ENCODE results near the gene PEMT. TPM values are rescaled to one million over a fixed set of nuclear protein-coding genes. Genes with fewer than 3 reads are reported as not detected.
A peak's percentile ranks its signal among the peaks of the same experiment; 100 is the strongest.

Gene PEMT
- total RNA-seq, 1 experiment from 2014 or later, result 178 TPM

DNA sequence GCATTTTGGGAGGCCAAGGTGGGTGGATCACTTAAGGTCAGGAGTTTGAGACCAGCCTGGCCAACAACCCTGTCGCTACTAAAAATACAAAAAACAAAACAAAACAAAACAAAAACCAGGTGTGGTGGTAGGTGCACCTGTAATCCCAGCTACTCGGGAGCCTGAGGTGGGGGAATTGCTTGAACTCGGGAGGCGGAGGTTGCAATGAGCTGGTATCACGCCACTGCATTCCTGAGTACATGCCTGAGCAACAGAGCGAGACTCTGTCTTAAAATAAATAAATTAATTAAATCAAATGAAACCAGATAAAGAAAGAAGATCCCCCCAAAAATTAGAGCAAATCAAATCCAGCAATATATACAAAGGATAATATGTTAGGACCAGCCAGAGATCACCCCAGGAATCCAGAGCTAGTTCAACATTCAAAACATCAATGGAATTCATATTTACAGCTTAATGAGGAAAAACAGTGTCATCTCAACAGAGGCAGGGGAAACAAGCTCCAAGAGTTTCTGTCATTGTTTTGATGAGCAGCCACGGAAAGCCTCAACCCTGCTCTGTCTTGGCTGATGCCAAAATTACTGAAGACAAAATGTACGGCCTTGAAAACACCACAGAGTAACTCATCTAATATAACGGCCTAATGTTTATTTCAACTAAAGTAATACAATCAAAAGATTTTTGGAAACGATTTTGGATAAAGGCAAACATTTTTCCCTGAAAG is 3.7 kb downstream of the PEMT start:
- ChIA-PET POLR2A (ENCODE audit: unreplicated experiment) (no interaction called here), CTCF (no interaction called here)
- Histone ChIP-seq H3K4me3 (ENCODE audit: low read length) (no peak overlapping the region), H3K27ac (ENCODE audit: low read length) (no peak overlapping the region), H3K9ac (ENCODE audit: low read length) (no peak overlapping the region), H3K36me3 (ENCODE audit: low read depth, low read length) (no peaks in the 10 kb centered on the region), H3K4me1 (ENCODE audit: insufficient read depth, low read length) (peaks cover 13% of the 10 kb centered on the region), H3K9me2 (replicated peaks; ENCODE audit: low read length) (no peaks in the 10 kb centered on the region), H3K9me3 (ENCODE audit: low read length) (no peaks in the 10 kb centered on the region), H3K27me3 (ENCODE audit: low read length) (no peaks in the 10 kb centered on the region), H2AFZ (ENCODE audit: low read length) (no peak overlapping the region), H3K4me2 (ENCODE audit: low read length) (no peak overlapping the region), H3K79me2 (ENCODE audit: low read length) (peaks cover 53% of the 10 kb centered on the region), H4K20me1 (ENCODE audit: low read length) (no peaks in the 10 kb centered on the region), H3F3A (ENCODE audit: low read length, unreplicated experiment) (no peaks in the 10 kb centered on the region)
- TF ChIP-seq EZH2 (IDR thresholded peaks at IDR 0.05; ENCODE audit: low read length, unreplicated experiment) (no peak), EZH2phosphoT487 (IDR thresholded peaks at IDR 0.05; ENCODE audit: borderline replicate concordance, low read length) (no peak)
- TF ChIP-seq, protein P1, sequence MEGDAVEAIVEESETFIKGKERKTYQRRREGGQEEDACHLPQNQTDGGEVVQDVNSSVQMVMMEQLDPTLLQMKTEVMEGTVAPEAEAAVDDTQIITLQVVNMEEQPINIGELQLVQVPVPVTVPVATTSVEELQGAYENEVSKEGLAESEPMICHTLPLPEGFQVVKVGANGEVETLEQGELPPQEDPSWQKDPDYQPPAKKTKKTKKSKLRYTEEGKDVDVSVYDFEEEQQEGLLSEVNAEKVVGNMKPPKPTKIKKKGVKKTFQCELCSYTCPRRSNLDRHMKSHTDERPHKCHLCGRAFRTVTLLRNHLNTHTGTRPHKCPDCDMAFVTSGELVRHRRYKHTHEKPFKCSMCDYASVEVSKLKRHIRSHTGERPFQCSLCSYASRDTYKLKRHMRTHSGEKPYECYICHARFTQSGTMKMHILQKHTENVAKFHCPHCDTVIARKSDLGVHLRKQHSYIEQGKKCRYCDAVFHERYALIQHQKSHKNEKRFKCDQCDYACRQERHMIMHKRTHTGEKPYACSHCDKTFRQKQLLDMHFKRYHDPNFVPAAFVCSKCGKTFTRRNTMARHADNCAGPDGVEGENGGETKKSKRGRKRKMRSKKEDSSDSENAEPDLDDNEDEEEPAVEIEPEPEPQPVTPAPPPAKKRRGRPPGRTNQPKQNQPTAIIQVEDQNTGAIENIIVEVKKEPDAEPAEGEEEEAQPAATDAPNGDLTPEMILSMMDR (conservative IDR thresholded peaks at IDR 0.05; ENCODE audit: low read depth, low read length), result no peak
- no peak for DNase-seq
- intact Hi-C loops (cut with micrococcal nuclease), result no loop called here
- no peak for ATAC-seq
- no TSS peak for BruUV-seq (replicated peaks)

DNA sequence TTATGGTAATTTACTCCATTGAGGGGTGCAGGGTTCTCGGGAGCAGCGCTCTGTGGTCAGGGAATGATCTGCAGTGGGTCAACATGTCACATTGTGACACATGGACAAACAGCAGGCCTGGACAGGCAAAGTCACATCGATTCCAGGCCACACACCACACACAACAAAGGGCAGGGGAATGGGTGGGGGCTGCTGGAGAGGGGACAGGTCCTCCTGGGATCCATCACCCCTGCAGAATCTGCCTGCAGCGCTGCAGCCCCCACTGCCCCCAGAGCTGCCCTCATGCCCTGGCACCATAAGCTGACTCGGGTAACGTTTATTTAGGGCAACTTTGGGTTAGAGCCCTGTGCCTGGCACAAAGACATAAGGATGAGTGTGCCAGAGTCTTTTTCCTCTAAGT is 9.1 kb downstream of the PEMT start:
- POLR2A ChIA-PET (ENCODE audit: unreplicated experiment), result interaction anchor here (0.5 kb wide), 1 partner anchor 86 kb away, joined by 3 read pairs; no protein-coding TSS in a partner anchor
- H3F3A ChIP-seq (ENCODE audit: low read length, unreplicated experiment), result no peaks in the 10 kb centered on the region
- H3K4me1 ChIP-seq (ENCODE audit: insufficient read depth, low read length), result peaks cover 30% of the 10 kb centered on the region
- no peaks in the 10 kb centered on the region for H4K20me1 ChIP-seq (ENCODE audit: low read length)
- H3K79me2 ChIP-seq (ENCODE audit: low read length), result peaks cover 23% of the 10 kb centered on the region
- intact Hi-C loops (cut with micrococcal nuclease), result no loop called here
- no TSS peak for BruUV-seq (replicated peaks)
- no peak overlapping the region for H3K4me2 ChIP-seq (ENCODE audit: low read length)
- DNase-seq (no peak), ATAC-seq (no peak)
- H3K27me3 ChIP-seq (ENCODE audit: low read length), result no peaks in the 10 kb centered on the region
- H3K9me2 ChIP-seq (replicated peaks; ENCODE audit: low read length), result no peaks in the 10 kb centered on the region
- H3K9me3 ChIP-seq (ENCODE audit: low read length), result no peaks in the 10 kb centered on the region
- no peak overlapping the region for H3K27ac ChIP-seq (ENCODE audit: low read length)
- no peak overlapping the region for H3K9ac ChIP-seq (ENCODE audit: low read length)
- H2AFZ ChIP-seq (ENCODE audit: low read length), result no peak overlapping the region
- TF ChIP-seq EZH2 (IDR thresholded peaks at IDR 0.05; ENCODE audit: low read length, unreplicated experiment) (no peak), EZH2phosphoT487 (IDR thresholded peaks at IDR 0.05; ENCODE audit: borderline replicate concordance, low read length) (no peak)
- TF ChIP-seq, protein P1 (conservative IDR thresholded peaks at IDR 0.05; ENCODE audit: low read depth, low read length), result no peak
- CTCF ChIA-PET, result no interaction called here
- no peaks in the 10 kb centered on the region for H3K36me3 ChIP-seq (ENCODE audit: low read depth, low read length)
- H3K4me3 ChIP-seq (ENCODE audit: low read length), result no peak overlapping the region

DNA sequence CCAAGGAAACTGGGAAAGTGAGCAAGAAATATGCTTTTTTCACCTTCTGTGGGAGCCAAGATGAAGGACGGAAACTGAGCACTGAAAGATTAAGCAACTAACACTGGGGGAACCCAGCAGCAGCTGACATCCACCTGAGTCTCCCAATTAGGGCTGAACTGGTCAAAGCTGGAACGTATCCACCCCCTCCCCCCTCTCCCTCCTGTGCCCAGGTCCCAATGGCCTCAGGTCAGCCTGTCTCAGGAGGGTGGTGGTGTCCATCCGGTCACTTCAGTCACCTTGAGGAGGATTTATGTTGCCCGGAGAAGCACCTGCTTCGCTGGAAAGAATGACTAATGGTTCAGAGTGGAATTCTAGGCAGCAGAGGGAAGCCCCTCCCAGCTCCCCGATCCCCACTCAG is 10.0 kb downstream of the PEMT start:
- H3K4me1 ChIP-seq (ENCODE audit: insufficient read depth, low read length), result peaks cover 30% of the 10 kb centered on the region
- H3K4me2 ChIP-seq (ENCODE audit: low read length), result peak overlapping the region; percentile 72
- no peak for ATAC-seq
- no peaks in the 10 kb centered on the region for H4K20me1 ChIP-seq (ENCODE audit: low read length)
- no peak overlapping the region for H3K4me3 ChIP-seq (ENCODE audit: low read length)
- H3F3A ChIP-seq (ENCODE audit: low read length, unreplicated experiment), result no peaks in the 10 kb centered on the region
- no peaks in the 10 kb centered on the region for H3K27me3 ChIP-seq (ENCODE audit: low read length)
- no TSS peak for BruUV-seq (replicated peaks)
- no peak for DNase-seq
- H3K36me3 ChIP-seq (ENCODE audit: low read depth, low read length), result no peaks in the 10 kb centered on the region
- TF ChIP-seq, protein P1 (conservative IDR thresholded peaks at IDR 0.05; ENCODE audit: low read depth, low read length), result no peak
- TF ChIP-seq EZH2phosphoT487 (IDR thresholded peaks at IDR 0.05; ENCODE audit: borderline replicate concordance, low read length), result no peak
- TF ChIP-seq EZH2 (IDR thresholded peaks at IDR 0.05; ENCODE audit: low read length, unreplicated experiment), result no peak
- no peaks in the 10 kb centered on the region for H3K9me2 ChIP-seq (replicated peaks; ENCODE audit: low read length)
- ChIA-PET POLR2A (ENCODE audit: unreplicated experiment) (no interaction called here), CTCF (no interaction called here)
- intact Hi-C loops (cut with micrococcal nuclease), result no loop called here
- H2AFZ ChIP-seq (ENCODE audit: low read length), result no peak overlapping the region
- 0 out of 2 replicates have a peak, but pooled peaks cover 20% of the 10 kb centered on the region for H3K79me2 ChIP-seq (ENCODE audit: low read length)
- no peaks in the 10 kb centered on the region for H3K9me3 ChIP-seq (ENCODE audit: low read length)
- H3K9ac ChIP-seq (ENCODE audit: low read length), result no peak overlapping the region
- peak overlapping the region; percentile 79 for H3K27ac ChIP-seq (ENCODE audit: low read length)

Data from PC-3 (cell line).